Testis (tissue), 2 donors: ENCODE data around the gene APRT.

Experiments
- POLR2A ChIP-seq: fragments of 450-650 bp; IDR thresholded peaks from one replicate; pipeline ENCODE4 v1.6.1; 2017; ENCODE audit warnings: antibody characterized with exemption, mild to moderate bottlenecking, moderate library complexity
- TF ChIP-seq, protein P1 (sequence below), 3 experiments: fragments of 450-650 bp in 2 of 3; fragments of 200-600 bp in 1 of 3; sonication (generic) in 1 of 3; IDR thresholded peaks; one replicate each; pipeline ENCODE4 v1.5.1; 2016 to 2019; ENCODE audit warnings: antibody characterized with exemption in 3 of 3, mild to moderate bottlenecking in 2 of 3, moderate library complexity in 1 of 3

DNA sequence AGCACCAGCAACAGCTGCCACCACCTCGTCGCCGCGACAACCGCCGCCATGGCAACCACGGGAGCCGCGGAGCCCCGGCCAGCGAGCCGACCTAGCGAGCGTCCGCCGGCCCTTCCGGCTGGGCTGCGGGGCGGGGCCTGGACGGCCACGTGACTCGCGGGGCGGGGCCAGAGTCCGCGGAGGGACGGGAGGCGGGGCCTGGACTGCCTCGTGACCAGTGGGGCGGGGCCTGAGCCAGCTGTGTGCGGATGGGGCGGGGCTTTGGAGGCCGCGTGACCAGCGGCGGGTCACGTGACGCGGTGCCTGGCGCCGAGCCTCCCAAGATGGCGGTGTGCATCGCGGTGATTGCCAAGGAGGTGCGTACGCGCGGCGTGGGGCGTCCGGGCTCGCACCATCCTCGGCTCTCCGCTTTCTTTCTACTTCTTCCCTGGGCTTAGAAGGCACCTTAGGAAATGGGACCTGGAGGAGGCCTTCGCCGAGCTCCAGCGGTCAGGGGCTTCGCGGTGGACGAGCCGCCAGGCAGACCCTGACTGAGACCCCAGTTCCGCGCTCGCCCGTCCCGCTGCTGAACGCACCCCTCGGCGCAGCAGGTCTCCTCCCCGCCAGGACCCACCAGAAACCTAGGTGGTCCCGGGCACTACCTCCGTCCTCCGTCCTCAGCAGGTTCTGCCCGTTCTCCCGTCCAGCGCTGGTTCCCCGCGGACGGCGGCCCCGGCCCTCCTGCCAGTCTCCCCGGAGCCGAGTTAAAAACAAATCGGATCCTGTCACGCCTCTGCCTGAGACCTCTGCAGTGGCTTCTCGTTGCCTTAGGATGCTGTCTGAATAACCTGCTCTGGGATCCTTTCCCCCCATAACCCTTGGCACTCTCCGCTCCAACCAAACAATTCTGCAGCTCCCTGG lies 45.4 kb upstream of the APRT start, which contains the start of the genes GALNS and TRAPPC2L:
- TF ChIP-seq POLR2A, result peak; percentile 31
- TF ChIP-seq, protein P1, sequence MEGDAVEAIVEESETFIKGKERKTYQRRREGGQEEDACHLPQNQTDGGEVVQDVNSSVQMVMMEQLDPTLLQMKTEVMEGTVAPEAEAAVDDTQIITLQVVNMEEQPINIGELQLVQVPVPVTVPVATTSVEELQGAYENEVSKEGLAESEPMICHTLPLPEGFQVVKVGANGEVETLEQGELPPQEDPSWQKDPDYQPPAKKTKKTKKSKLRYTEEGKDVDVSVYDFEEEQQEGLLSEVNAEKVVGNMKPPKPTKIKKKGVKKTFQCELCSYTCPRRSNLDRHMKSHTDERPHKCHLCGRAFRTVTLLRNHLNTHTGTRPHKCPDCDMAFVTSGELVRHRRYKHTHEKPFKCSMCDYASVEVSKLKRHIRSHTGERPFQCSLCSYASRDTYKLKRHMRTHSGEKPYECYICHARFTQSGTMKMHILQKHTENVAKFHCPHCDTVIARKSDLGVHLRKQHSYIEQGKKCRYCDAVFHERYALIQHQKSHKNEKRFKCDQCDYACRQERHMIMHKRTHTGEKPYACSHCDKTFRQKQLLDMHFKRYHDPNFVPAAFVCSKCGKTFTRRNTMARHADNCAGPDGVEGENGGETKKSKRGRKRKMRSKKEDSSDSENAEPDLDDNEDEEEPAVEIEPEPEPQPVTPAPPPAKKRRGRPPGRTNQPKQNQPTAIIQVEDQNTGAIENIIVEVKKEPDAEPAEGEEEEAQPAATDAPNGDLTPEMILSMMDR (IDR thresholded peaks at IDR 0.05), result peak in 1 of 3 experiments; percentile 18
